ENCODE results near the gene EDN3.

Gene EDN3

GRCh38 chr20:59300333-59301081 lies at the start of gene EDN3:
Gene EDN3 (plus strand): TSS chr20:59300611. CDS start chr20:59300813, 202 bp downstream.
- no peak for DNase-seq

GRCh38 chr20:59253325-59253724 lies 47.1 kb upstream of the EDN3 start:
- no peak for DNase-seq

- no peak for DNase-seq
These were observed 46.6 kb upstream of the EDN3 start for GRCh38 chr20:59253779-59254319.

GRCh38 chr20:59255256-59255655 lies 45.2 kb upstream of the EDN3 start:
- DNase-seq, result no peak

GRCh38 chr20:59258221-59258621 lies 42.2 kb upstream of the EDN3 start:
- DNase-seq, result no peak

DNA sequence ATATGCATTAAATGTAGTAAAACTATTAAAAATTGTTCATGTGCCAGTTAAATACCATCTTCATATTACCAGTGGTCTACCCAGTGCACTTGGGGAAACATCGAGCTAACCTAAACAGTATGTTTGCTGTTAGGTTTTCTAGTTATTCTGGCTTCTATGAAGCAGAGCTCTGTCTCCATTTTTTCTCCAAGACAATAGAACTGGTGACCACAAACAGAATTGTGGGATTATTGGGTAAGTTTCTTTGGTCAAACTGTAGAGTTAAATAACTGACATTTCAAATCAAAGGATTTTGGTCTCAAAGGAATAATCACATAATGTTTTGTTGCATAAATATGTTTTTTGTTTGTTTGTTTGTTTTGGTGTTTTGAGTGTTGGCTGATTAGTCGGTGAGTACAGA lies 40.5 kb upstream of the EDN3 start:
- DNase-seq, result no peak

DNA sequence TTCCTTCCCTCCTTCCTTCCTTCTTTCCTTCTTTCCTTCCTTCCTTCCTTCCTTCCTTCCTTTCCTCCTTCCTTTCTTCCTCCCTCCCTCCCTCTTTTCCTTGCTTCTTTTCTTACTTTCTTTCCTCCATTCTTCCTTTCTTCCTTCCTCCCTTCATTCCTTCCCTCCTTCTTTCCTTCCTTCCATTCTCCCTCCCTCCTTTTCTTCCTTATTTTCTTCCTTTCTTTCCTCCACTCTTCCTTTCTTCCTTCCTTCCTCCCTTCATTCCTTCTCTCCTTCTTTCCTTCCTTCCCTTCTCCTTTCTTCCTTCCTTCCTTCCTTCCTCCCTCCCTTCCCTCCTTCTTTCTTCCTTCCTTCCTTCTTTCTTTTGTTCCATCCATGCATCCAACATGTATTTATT lies 35.1 kb upstream of the EDN3 start:
- no peak for DNase-seq

- DNase-seq, result no peak
These were observed 31.5 kb upstream of the EDN3 start for GRCh38 chr20:59268870-59269269.

GRCh38 chr20:59269411-59270025 lies 30.9 kb upstream of the EDN3 start:
- no peak for DNase-seq

GRCh38 chr20:59270380-59270779 lies 30.0 kb upstream of the EDN3 start:
- DNase-seq, result no peak

DNA sequence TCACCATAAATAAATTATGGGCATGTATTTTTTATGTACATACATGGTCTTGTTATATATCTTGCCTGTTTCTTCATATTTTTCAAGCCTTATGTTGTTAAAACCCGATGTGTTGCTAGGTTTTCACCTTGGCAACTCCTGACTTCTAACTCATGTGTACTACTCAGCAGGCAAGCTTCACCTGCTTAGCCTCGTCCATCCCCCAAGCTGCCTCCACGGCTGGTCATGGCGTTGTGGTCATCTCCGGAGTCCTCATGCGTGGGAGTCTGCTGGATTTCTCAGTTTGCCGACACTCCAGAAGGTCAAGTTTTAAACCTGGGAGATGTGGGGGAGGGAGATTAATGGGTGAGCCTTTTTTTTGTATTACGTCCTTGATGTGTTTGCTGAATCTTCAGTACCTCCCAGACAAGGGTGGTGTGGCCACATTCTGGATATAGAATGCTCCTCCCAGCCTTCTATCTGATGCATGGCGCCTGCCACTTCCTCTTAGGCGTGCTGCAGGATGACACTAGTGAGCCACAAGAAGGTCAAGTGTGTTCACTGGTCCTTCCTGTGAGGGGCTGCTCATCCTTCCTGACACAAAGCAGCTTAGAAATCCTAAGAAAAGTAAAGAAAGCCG lies 26.6 kb upstream of the EDN3 start:
- no peak for DNase-seq

DNA sequence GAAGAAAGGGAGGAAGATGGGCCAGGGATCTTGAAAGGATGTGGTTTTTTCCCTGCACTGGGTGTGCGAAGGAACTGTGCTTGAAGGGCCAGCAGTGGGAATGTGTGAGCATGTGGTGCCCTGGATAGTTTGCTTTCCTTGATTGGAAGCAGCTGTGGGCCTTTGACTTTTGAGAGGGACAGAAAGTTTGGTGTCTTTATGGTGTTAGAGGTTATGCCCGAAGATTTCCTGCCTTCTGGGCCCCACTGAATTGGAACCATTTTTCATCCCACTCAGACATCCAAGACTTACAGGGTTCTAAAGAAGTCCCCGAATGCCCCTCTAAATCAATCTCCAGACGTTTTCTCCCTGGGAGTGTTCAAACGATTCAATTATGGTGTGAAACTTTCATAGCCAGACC lies 23.5 kb upstream of the EDN3 start:
- no peak for DNase-seq

- no peak for DNase-seq
These were observed 15.9 kb upstream of the EDN3 start for GRCh38 chr20:59284470-59284869.

DNA sequence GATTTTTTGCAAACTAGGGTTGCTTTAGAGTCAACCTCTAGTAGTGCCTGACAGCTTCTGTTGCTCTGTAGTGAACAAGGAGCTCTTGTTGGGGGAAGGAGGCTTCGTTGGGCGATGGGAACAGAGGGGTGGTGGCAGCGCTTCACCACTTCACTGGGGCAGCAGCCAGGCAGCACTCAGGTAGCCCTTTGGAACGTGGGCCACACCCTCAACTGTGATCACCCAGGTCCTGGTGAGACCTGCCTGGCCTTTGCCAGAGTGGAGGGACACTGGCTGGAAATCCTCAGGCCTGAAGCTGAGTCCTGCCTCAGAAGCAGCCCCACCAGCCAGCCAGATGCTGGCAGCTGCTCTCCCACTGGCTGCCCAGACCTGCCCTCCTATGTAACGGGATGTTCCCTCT lies 10.4 kb upstream of the EDN3 start:
- DNase-seq, result no peak

DNA sequence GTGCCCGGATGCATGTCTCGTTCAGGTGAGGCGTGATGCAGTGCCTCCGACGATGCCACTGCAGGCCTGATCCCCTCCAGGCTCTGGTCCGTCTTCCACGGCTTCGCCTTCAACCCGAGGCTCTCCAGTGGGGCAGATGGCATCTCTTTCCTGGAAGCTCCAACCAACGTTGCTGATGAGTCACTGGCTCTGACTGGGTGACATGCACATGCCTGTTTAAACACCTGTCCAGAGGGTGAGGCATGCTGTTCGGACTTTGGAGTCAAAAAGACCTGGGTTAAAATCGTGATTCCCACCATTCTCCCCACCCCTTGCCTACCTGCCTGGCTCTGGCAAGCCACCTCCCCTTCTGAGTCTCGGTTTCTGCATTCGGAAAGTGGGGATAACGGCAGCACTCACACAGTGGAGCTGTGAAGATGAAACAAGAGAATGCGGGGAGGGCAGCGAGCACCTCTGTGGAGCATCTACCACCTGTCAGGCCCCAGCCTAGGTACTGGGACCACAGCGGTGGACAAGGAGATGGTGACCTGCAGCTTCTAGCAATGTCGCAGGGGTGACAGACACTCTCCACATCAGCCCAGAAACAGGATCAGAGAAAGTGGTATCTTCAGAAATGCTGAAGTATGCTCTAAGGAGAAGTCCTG lies 8.5 kb upstream of the EDN3 start:
- peak in 1 of 2 experiments; percentile 19 for DNase-seq

GRCh38 chr20:59295531-59295930 lies 4.9 kb upstream of the EDN3 start:
- no peak for DNase-seq

GRCh38 chr20:59297686-59298085 lies 2.7 kb upstream of the EDN3 start:
- DNase-seq, result no peak

DNA sequence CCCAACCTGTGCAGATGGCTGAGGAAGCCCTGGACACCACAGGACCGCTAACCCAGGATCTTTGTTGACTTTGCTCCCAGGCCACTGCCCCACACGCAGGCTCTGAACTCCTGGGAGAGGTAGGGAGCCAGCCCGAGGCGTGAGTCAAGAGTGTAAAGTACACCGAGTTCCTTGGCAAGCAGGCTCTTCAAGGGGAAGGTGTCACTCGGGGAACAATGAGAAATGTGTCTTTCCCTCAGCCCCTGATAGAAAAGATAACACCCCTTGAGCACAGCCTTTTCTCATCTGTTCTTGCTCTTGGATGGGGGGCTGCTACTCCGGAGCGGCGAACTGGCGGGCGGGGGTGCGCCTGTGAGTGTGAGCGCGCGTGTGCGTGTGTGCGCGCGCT lies 472 bp upstream of the EDN3 start:
- no peak for DNase-seq

GRCh38 chr20:59301343-59302007 lies 1.1 kb downstream of the EDN3 start:
- no peak for DNase-seq

DNA sequence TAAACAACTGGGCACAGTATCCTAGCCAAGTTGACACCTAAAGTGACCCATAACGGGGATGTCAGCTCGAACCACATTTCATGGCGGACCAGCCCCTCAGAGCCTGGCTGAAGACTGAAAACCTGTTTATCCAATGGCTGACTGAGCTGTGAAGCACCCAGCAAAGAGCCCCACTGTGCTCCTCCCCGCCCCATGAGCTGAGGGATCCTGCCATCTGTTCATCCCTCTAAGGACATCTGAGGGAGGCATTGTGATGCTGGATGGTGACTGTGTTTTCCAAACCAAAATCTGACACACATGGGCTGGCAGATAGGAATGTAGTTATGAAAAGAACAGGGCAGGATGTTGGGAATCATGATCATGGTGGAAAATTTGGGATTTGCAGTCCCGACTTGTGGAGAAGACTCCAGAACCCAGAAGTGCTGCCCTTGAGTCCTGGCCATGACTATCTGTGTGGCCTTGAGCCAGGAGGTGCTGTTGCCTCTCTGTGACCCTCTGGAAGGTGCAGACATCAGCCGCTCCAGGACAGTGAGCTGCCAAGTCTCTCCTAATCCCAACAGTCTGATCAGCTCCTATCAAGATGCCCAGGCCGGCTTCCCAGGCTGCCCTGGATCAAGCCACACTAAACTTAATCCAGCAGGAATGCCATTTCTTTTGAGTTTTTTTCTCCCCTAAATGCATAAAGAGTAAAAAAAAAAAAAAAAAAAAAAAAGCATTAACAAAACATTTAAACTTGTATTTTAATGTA lies 5.7 kb downstream of the EDN3 start:
- DNase-seq, result peak in 1 of 2 experiments; percentile 70

DNA sequence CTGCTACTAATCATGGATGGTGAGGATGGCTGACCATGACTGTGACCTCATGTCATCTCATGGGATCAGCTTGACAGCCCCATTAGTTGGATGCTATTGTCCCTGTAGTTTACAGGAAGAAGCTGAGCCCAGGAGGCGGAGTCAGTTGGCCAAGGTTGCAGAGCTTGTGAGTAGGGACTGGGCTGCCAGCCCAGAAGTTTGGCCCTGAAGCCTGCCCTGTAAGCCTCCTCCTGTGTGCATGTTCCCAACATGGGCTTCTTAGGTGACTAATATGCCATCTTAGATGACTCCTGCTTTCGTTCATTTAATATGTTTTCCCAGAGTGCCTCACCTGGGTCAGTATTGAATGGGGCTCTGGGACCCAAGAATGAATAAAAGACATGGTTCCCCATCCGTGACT lies 6.9 kb downstream of the EDN3 start:
- DNase-seq, result peak in 1 of 2 experiments; percentile 58
